ENCODE data around the gene NSMCE3.

DNA sequence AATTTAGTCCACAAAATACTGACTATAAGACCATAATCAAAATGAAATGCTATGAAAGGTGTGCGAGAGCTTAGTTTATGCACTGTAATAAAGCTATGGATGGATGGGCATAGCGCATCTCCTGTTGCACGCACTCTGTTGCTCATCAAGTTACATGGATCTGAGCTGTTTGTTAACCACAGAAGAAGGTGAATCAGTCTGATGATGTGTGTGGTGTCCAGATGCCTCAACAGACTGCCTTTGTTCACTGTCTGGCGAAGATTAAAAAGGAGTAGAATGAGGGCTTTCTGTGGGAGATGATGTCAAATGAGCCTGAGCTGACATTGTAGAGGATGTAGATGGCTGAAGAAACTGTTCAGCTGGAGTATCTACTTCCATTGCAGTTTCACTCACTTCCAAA is 36.1 kb downstream of the NSMCE3 start:
- TF ChIP-seq POLR2AphosphoS5 (IDR thresholded peaks at IDR 0.05; ENCODE audit: low read depth, low read length), result no peak
- TF ChIP-seq, protein P1, sequence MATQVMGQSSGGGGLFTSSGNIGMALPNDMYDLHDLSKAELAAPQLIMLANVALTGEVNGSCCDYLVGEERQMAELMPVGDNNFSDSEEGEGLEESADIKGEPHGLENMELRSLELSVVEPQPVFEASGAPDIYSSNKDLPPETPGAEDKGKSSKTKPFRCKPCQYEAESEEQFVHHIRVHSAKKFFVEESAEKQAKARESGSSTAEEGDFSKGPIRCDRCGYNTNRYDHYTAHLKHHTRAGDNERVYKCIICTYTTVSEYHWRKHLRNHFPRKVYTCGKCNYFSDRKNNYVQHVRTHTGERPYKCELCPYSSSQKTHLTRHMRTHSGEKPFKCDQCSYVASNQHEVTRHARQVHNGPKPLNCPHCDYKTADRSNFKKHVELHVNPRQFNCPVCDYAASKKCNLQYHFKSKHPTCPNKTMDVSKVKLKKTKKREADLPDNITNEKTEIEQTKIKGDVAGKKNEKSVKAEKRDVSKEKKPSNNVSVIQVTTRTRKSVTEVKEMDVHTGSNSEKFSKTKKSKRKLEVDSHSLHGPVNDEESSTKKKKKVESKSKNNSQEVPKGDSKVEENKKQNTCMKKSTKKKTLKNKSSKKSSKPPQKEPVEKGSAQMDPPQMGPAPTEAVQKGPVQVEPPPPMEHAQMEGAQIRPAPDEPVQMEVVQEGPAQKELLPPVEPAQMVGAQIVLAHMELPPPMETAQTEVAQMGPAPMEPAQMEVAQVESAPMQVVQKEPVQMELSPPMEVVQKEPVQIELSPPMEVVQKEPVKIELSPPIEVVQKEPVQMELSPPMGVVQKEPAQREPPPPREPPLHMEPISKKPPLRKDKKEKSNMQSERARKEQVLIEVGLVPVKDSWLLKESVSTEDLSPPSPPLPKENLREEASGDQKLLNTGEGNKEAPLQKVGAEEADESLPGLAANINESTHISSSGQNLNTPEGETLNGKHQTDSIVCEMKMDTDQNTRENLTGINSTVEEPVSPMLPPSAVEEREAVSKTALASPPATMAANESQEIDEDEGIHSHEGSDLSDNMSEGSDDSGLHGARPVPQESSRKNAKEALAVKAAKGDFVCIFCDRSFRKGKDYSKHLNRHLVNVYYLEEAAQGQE (IDR thresholded peaks at IDR 0.05; ENCODE audit: insufficient read depth in 1 of 2, low read depth in 2 of 2, low read length in 2 of 2), result no peak
